Measurements from ENCODE around the gene PATJ.
"Not testable (repeated sequence)": the region's sequence is repeated elsewhere in the genome, so short reads cannot be mapped to it uniquely, and the experiment has no call there.

Gene PATJ

DNA sequence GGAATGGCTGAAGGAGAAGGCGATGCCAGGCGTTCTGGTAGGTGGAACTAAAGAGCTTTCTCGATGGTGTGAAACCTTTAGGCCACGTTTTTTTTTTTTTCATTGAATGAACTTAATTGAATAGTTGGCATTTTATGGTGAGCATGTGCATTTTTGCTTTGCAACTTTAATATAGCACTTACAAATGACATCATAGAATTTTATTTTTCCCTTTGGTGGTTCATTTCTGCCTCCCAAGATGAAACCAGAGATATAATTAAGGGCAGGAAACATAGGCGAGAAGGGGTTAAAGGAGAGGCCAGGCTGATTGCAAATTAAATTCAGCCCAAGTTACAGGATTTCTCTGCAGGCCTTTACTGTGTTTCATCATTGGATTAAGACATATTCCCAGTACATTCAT is 366.8 kb downstream of the PATJ start:
- DNase-seq = no peak

DNA sequence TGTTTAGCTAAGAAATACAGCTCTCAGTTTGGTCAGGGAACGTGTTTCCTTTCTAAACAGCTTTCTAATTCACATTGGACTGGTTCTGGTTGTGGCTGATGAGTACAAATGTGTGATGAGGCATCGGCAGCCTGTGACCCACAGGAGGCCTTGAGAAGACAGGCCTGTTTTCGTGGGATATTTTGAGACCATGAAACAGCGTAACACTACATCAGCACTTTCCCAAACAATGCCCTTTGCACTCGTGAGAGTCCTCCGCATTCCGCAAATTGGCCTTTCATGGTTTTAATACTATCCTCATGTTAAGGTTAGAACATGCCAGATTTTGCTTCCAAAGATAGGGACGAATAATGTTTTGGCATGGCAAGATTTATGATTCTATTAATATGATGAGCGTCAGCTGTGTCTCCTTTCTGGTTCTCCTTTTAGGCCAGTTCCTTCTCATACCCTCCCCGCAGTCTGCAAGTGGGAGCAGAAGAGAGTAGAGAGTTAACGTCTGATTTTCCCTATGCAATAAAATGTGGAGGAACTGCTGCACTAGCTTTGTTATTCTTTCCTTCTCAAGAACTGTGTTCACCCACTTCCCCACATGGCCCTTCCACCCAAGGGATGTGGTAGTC is 368.0 kb downstream of the PATJ start:
- no peak for DNase-seq

DNA sequence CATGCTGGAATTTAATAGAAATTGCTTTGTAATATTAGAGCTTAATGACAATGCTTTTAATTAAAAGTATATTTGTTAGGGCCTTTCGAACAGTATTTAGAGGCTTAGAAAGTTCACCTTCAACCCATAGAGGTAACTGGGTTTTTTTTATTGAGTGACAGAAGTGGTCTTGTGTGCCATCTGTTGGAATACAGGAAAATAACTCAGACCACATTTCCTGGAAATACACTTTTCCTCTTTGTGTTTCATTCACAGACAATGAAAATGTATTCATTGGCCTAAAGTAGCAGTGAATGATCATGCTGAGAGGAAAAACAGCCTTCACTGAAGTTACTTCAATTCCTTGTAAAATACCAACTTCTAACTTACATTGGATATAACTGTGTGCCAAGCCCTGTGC is 368.8 kb downstream of the PATJ start:
- no peak for DNase-seq

DNA sequence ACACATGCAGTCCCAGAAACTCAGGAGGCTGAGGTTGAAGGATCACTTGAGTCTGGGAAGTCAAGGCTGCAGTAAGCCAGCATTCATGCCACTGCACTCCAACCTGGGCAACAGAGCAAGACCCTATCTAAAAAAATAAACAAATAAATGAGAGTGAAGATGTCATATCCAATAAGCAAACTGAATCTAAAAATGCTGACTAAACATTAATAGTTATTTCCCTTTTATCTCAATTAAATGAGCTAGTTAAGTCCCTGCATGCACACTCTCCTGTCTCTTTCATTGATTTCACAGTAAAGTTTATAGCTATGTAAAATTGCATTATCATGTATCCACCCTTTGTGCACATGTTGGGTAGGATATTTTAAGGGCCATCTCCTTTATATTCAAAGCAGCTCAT is 371.2 kb downstream of the PATJ start:
- no peak for DNase-seq

GRCh38 chr1:62117018-62117750 is 374.9 kb downstream of the PATJ start:
- DNase-seq = no peak

- DNase-seq = no peak
Observed at GRCh38 chr1:62126579-62127290, 384.5 kb downstream of the PATJ start.

- DNase-seq = no peak
Observed at GRCh38 chr1:62128745-62129144, 386.5 kb downstream of the PATJ start.

- DNase-seq = no peak
Observed at GRCh38 chr1:62131093-62131725, 388.9 kb downstream of the PATJ start.

GRCh38 chr1:62138029-62138428 is 395.7 kb downstream of the PATJ start:
- no peak for DNase-seq

DNA sequence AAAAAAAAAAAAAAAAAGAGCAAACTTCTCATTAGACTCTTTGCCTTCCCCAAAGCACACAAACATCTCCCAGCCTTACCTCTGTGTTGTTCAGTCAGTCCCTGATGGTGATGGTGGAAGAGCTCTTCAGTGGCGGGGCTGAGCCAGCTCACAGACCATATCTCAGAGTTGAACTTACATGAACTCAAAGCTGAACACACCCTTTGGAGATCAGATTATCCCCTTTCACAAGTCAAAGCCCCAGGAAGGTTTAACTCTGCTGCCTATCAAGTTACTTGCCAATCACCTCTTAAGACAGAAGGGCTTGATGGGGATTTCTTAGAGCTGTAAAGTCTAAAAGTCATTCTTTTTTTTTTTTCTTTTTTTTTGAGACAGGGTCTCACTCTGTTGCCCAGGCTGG is 397.1 kb downstream of the PATJ start:
- DNase-seq = no peak

DNA sequence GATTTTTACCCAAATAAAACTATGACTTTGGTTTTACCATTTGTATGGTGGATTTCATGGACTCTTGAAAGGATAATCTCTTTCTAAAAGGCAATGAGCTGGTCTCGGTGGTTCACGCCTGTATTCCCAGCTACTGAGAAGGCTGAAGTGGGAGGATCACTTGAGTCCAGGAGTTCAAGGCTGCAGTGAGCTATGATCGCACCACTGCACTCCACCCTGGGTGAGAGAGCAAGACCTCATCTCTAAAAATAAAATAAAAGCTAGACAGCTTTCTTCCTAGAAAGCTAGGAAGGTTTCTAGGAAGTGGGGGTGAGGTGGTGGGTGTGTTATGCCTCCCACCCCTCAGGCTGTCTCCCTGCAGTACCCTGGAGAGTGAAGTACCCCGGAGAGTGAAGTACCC is 398.4 kb downstream of the PATJ start:
- DNase-seq = no peak

DNA sequence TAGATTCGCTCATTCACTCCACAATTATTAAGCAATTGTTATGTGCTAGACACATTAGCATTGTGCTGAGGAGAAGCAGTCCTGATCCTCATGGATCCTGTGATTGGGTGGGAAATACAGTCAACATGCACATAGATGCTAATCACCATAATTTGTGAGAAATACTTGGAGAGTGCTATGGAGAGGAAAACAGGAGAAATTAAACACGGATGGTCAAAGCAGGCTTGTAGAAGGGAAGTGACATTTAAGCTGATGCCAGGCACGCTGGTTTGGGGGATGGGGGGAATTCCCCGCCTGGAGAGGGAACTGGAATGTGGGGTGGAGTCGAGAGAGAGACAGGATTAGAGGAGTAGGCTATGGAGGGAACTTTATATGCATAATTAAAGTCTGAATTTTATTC is 400.2 kb downstream of the PATJ start:
- DNase-seq = no peak

GRCh38 chr1:62144238-62144831 is 402.1 kb downstream of the PATJ start:
- no peak for DNase-seq

DNA sequence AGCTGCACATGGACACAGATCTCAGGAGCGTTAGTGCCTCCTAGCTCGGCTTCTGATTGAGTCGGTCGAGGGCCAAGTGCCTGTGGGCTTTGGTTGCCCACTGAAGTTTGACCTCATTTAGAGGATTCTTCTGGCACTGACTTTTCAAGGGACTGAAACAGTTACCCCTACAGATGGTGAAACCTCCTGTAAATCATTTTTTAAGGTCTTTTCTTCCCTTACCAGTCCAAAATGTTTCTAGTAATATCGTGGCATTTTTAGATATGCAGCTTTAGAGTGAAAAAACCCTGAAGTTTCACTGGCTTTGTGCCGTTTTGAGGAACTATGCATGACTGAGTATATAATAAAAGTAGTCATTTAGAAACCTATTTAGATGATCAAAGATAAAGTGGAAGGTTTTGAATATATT is 417.7 kb downstream of the PATJ start:
- DNase-seq = no peak

DNA sequence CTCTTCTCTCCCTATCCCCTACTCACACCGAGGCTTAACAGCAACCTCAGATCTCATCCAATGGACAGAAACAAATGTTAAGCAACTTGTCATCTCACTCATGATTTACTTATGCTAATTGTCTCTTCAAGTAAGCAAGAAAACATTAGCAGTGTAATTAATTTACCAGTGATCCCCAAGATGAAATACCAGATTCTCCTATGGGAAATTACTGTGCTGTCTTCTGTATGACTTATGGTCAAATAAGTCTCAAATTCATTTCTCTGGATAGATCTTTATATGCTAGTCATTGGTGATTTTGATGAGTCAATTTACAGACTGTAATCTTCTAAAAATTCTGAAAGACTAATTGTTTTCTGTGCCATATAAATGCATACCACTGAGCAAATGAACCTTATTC is 419.4 kb downstream of the PATJ start:
- no peak for DNase-seq

GRCh38 chr1:62170380-62170779 is 428.1 kb downstream of the PATJ start:
- not testable (repeated sequence) for DNase-seq

GRCh38 chr1:62175568-62176179 is 433.4 kb downstream of the PATJ start:
- no peak for DNase-seq

- DNase-seq = no peak
Observed at GRCh38 chr1:62176597-62177312, 434.5 kb downstream of the PATJ start.

- no peak for DNase-seq
Observed at GRCh38 chr1:62177621-62178020, 435.3 kb downstream of the PATJ start.

GRCh38 chr1:62178372-62178771 is 436.1 kb downstream of the PATJ start:
- DNase-seq = no peak

- DNase-seq = not testable (repeated sequence)
Observed at GRCh38 chr1:62180054-62180453, 437.8 kb downstream of the PATJ start.

- DNase-seq = no peak
Observed at GRCh38 chr1:62180639-62181038, 438.4 kb downstream of the PATJ start.

Data from NK-92 treated with Interleukin-12 subunit alpha and Interleukin-12 subunit beta, amount 100 ng/mL, for 24 hours (cell line).